Inferior parietal cortex (tissue), 1 donor: Measurements from ENCODE around the gene LYSMD2.
"Not testable (repeated sequence)": the region's sequence is repeated elsewhere in the genome, so short reads cannot be mapped to it uniquely, and the experiment has no call there.

Source experiments
- DNase-seq: peaks from one replicate; pipeline ENCODE4 v3.0.0-alpha.2; 2016; ENCODE audit errors: extremely low spot score

The LYSMD2 gene

DNA sequence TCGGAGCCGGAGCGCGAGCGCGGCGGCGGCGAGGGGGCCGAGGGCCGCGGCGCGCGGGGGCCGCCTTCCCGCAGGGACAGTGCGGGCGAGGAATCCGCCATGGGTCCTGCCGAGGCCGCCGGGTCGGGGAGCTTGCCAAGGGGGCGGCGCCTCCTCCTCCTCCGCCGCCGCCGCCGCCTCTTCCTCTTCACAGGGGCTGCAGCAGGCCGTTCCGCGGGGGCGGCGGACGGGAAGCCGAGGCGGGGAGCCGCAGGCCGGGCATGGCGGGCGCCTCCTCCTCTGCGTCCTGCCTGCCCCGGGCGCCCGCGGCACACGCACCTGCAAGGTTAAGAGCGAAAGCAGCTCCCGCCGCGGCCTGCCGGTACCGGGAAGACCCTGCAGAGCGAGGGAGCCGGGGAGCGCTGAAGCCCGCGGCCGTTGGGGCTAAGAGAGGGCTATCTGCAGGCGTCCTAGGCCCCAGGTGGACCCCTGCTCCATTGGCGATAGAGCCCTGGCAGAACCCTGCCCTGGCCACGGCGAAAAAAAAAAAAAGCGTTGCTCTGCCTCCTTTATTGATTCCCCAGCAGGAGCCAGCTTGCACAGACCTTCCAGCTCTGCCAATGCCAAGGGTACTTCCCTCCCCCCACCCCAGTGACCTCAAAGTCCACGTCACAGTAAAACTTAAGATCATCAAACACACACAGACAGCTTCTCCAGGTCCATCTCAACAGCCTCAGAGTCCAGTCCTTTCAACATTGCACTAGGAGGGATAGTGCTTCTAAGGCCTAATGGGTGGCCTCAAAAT is at the start of gene LYSMD2:
Gene LYSMD2, minus strand, starts transcription at position 134 of the 784 bp plus-strand sequence. Its CDS starts 33 bp downstream, at position 101.
- no peak for DNase-seq

- not testable (repeated sequence) for DNase-seq
Observed at GRCh38 chr15:51787130-51787529, 49.7 kb upstream of the LYSMD2 start.

- no peak for DNase-seq
Observed at GRCh38 chr15:51783967-51784366, 46.5 kb upstream of the LYSMD2 start.

- no peak for DNase-seq
Observed at GRCh38 chr15:51782357-51782896, 45.0 kb upstream of the LYSMD2 start.

- DNase-seq, result no peak
Observed at GRCh38 chr15:51781506-51781905, 44.1 kb upstream of the LYSMD2 start.

GRCh38 chr15:51780636-51781035 is 43.2 kb upstream of the LYSMD2 start:
- no peak for DNase-seq

DNA sequence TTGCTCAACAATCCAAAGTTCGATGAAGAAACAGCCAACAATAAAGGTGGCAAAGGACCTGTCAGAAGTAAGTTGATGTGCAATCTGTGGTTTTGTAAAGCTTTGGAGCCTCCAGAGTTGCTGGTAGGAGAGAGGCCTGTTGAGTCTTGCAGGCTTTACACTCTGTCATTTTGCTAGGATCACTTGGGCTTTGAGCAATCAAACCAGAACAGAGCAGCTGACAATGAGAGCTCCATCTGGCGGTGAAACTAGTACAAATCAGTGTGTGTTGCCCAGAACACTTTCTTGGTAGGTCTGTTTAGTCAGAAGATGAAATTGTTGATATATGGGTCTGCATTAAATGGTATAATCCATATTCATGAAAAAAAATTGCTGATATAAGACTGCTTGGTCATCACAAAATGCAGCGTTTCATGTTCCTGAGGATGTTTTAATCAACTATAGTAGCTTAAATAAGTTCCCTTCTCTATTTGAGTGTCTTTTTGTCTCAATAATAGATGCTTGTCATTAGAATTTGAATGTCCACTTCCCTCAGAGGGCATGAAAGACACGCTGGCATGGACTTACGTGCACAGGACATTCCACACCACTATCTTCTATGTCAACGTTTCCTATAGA is 39.6 kb upstream of the LYSMD2 start:
- DNase-seq, result peak; percentile 91

DNA sequence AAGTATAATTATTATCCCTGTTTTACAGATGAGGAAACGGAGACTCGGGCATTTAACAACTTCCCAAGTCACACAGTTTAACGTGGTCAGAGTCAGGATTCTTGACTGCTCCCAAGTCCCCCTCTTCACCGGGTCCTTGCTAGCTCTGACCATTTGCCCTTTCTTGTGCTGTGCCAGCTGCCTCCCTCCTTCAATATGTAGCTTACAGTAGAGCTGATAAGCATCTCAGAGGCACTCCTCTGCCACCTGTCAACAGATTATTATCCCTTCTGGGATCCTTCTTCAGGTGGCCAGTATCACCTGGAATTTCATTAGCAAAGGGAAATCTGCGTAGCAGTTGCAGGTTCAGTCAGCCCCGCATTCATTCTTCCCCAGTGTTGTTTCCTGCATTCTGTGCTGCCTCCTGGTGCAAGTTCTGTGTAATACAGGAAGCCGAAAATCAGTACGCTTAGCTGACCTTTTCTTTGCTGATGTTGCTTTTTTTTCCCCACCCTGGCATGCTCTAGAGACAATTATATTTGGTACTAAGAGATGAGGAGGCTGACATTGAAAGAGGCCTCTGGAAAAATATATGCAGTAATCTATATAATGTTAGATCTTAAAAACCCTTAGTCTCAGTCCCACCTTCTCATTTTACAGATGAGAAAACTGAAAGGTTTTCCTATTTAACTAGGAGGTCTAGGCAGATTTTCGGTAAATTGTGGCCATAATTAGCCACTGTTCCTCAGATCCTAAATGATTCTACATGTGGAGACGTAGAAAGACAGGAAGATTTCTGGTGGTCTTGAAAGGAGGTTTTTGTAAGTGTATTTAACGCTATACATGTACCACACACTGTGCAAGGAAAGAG is 38.7 kb upstream of the LYSMD2 start:
- DNase-seq, result peak; percentile 75

DNA sequence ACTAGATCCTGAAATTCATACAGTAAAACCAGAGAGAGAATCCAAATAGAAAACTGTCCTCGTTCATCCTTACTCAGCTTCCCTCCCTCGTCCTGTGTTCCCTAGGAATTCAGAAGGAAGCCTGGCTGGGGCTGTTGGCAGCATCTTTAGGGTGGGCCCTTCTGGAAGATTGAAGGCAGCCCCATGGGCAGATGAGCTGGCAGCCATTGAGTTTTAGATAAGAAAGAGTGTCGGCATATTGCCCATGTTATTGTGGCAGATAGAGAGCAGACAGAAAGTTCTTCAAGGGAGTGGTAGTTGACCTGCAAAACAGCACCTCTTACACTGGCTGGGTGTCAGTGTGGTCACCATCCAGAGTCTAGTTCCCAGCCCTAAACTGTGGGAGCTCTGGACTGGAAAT is 37.5 kb upstream of the LYSMD2 start:
- DNase-seq, result no peak

- no peak for DNase-seq
Observed at GRCh38 chr15:51771773-51772172, 34.3 kb upstream of the LYSMD2 start.

DNA sequence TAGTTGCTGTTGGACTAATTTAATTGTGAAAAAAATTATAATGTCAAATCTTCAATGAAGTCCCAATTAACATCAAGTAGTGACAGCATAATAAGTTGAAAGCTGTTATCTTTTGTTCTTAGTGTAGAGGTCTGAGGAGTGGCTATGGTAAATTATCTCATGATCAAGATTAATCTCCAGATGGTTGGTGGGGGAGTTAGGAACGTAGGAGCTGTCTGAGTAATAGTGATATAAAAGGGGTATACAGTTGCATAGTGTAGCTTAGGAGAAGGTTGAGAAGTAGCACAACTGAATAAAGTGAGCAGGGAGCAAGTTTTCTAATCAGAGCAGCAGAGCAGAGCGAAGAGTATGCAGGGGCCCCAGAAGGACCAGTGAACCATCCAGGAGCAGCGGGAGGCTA is 33.4 kb upstream of the LYSMD2 start:
- DNase-seq, result no peak

DNA sequence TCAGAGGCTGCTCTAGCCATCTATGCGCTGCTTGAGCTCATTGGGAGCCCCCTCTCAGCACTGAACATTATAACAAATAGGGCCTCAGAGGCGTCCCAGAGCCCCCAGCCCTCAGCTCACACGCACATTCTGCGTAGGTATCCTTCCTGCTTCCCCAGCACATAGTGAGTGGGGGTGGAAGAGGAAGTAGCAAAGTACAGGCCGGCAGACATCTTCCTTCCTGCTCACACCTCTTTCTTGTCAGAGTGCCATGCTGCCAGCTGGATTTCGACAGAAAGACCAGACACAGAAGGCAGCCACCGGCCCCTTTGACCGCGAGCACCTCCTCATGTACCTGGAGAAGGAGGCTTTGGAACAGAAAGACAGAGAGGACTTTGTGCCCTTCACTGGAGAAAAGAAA is 30.6 kb upstream of the LYSMD2 start:
- DNase-seq, result no peak

DNA sequence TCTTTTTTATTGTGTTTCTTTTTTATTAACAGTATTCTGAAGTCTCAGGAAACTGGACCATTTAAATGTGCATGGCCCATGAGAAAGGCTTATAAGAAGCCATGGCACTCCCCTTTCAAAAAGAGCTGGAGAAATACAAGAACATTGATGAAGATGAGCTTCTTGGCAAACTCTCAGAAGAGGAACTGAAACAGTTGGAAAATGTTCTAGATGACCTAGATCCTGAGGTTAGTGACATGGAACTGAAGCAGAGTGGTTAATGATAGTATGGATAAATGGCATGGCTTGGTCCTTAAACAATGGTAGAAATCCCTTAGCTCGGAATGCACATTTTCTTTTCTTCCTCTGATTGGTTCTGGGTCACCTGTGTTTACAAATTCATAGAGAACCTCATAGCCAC is 28.9 kb upstream of the LYSMD2 start:
- no peak for DNase-seq

DNA sequence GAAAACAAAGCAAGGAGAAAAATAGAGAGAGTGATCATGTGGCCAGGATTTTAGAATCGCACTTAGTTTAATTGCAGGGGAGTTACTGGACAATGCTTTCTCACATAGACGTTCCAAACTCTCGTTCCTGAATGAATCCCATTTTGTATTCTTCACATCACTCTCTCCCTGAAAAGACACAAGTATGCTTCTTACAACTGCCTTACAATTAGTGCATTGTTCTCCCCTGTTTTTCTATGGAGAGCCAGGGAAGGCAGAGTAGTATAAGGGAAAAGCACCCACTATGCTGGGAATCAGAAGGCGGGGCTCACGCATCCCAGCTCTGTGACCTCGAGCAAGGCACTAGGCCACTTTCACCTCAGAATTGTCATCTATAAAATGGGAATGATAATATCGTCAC is 28.3 kb upstream of the LYSMD2 start:
- DNase-seq, result peak; percentile 90

DNA sequence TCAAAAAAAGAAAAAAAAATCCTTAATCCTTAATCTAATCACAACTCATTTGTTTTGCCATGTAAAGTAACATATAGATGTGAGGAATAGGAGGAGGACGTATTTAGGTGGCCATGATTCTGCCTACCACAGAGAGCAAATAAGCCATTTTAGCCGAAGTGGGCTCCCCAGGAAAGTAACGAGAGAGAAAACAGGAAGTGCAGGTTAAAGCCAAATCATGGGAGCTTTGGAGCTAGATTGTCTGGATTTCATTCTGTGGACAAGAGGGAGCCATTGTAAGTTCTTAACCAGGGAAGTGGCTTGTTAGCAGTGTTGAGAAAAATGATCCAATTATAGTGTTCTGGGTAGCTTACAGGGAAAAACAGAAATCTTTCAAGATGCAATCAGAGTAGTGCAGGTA is 23.4 kb upstream of the LYSMD2 start:
- DNase-seq, result no peak

- no peak for DNase-seq
Observed at GRCh38 chr15:51759557-51760070, 22.2 kb upstream of the LYSMD2 start.

- DNase-seq, result no peak
Observed at GRCh38 chr15:51758645-51759044, 21.2 kb upstream of the LYSMD2 start.

GRCh38 chr15:51757450-51757849 is 20.0 kb upstream of the LYSMD2 start:
- DNase-seq, result no peak

- DNase-seq, result no peak
Observed at GRCh38 chr15:51756482-51756881, 19.0 kb upstream of the LYSMD2 start.

DNA sequence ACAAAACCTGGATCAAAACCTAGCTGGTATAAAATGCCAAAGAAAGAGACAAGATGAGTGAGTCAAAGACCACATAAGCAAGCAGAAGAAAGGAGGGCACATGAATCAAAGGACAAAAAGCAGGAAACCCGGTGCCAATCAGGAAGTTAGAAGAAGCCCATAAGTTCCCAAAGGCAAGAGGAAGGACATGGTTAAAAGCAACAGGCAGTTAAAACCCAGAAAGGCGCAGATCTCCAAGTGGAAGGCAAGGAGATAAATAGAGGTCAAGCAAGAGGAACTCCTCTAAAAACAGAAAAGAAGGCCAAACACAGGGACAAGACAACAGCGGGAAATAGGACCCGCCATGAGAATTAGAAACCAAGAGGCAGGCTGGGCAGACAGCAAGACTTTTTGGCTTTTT is 18.3 kb upstream of the LYSMD2 start:
- DNase-seq, result no peak

DNA sequence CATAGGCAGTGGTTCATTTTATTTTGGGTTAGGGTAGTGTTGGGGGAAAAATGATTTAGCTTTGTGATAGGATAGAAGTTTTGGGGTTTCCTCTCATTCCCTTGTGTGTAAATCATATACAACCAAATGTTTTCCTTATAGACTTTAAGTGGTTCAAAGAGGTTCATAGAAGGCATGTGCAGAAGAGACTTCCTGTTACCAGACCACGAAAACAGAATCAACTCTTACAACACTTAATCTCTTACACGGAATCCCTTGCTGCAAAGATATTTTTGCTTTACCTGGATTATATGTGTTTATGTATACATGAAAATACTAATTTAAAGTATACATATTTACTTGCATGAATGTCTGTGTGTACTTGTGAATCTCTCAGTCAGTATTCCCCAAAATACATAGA is 16.8 kb upstream of the LYSMD2 start:
- no peak for DNase-seq

DNA sequence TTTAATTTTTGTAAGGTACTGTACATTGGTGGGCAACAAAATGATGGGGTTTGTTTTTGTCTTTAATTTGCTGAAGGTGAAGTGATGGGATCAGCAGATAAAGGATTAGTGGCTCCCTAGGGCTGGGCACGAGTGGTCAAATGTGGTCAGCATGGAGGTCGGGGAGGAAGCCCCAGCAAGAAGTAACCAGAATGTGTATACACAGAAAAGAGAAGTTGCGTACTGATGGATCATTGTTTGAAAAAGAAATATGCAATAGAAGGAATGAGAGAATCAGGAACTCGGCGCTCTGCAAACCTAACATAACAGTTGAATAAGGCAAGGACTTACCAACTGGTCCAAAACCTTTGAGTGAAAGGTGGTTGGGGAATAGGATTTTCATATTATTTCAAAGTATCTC is 15.4 kb upstream of the LYSMD2 start:
- DNase-seq, result no peak
